ENCODE data around the gene CHGA. TPM values are rescaled to one million over a fixed set of nuclear protein-coding genes. Genes with fewer than 3 reads are reported as not detected.

The CHGA gene
- total RNA-seq, 3 donors from 2014 or later: 0.98 to 1.3 TPM; not detected in 1

DNA sequence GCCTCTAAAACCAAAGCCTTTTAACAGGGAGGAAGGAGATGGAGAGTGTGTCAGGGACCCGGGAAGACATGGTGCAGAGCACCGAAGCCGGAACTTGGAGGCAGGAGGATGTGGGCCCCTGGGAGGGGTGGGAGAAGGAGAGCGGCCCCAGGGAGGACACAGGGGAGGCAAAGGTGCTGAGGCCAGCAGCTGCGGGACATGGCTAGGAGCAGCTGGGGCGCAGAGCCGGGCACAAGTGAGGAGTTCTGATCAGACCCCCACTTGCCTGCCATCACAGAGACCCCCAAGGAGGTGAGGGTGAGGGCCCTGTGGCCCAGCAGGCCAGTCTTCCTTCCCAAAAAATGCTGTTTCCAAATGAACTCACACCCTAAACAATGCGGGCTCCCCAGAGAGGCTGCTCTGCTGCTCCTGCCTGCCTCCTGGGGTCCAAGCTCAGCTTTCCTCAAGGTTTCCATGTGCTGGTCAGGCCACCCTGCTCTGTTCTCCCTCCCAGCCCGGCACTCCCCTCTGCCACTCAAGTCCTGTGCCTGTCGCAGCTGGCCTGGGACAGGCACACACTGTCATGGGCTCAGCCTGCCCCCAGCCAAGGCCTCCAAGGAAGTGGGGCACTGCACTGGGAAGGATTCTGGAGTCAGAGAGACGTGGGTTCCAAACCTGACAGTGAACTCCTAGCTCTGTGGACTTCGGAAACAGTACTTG is 24.0 kb downstream of the CHGA start:
- H3K4me1 ChIP-seq: no peaks in the 10 kb centered on the region
- H3K27ac ChIP-seq: peak overlapping the region in 1 of 2 donors; percentile 3
- intact Hi-C loops (cut with DNase I; ENCODE audit: low total_unique reads): no loop called here
- H3K36me3 ChIP-seq: no peaks in the 10 kb centered on the region
- TF ChIP-seq POLR2AphosphoS5 (IDR thresholded peaks at IDR 0.05) (no peak), CTCF (IDR thresholded peaks at IDR 0.05) (no peak), POLR2A (IDR thresholded peaks at IDR 0.05) (no peak)
- no peak for DNase-seq (ENCODE audit: low spot score in 2 of 2)
- no peaks in the 10 kb centered on the region for H3K9me3 ChIP-seq
- H3K4me3 ChIP-seq: no peak overlapping the region
- no peaks in the 10 kb centered on the region for H3K27me3 ChIP-seq

DNA sequence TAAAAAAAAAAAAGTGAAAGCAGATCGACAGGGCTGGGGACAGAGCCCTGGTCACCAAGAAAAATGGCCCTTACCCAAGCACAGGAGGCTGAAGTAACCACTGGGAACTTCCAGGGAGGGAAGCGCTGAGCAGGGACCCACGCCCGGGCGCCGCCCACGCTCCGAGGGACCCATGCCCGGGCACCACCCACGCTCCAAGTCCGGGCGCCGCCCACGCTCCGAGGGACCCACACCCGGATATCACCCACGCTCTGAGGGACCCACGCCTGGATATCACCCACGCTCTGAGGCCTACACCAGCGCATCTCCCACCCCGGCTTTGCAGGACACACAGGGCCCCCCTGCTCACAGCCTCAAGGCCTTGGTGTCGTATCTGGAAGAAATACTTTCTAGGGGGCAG is 25.7 kb downstream of the CHGA start:
- H3K27me3 ChIP-seq: no peaks in the 10 kb centered on the region
- no peak for TF ChIP-seq POLR2A (IDR thresholded peaks at IDR 0.05)
- TF ChIP-seq CTCF (IDR thresholded peaks at IDR 0.05): no peak
- TF ChIP-seq POLR2AphosphoS5 (IDR thresholded peaks at IDR 0.05): no peak
- no peak for DNase-seq (ENCODE audit: low spot score in 2 of 2)
- H3K4me1 ChIP-seq: no peaks in the 10 kb centered on the region
- H3K27ac ChIP-seq: no peak overlapping the region
- no peaks in the 10 kb centered on the region for H3K9me3 ChIP-seq
- intact Hi-C loops (cut with DNase I; ENCODE audit: low total_unique reads): no loop called here
- H3K4me3 ChIP-seq: no peak overlapping the region
- H3K36me3 ChIP-seq: no peaks in the 10 kb centered on the region

DNA sequence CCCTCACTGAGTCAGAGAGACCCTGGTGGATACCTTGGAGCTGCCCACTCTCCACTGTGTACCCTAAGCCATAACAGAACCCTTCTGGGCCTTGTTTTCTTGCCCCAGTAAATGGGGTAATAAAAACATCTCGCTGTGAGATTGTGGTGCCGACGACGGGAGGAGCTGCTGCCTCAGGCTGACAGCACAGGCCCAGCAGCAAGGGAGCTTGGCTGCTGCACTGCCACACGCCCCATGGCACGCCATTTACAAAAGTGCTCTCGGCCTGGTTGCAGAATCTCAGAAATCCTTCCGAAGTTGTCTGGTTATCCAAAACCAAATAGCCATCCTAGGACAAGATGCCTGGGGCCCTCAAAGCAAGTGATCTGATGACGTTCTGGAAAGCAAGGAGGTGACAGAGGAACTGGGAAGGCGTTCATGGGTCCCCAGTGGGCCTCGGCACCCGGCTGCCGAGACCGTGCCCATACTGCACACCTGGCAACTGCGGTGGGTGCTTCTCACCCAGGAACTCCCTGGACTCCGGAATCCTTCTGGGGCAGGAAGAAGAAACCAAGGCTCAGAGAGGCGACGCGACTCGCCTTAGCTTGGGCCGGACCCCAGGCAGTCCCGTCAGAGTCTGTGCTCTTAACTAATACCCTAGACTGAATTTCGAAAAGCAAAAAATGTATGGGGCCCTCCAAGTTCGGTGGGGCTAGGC is 26.7 kb downstream of the CHGA start:
- Histone ChIP-seq H3K4me3 (no peak overlapping the region), H3K36me3 (no peaks in the 10 kb centered on the region), H3K27me3 (no peaks in the 10 kb centered on the region), H3K27ac (no peak overlapping the region), H3K4me1 (no peaks in the 10 kb centered on the region), H3K9me3 (no peaks in the 10 kb centered on the region)
- intact Hi-C loops (cut with DNase I; ENCODE audit: low total_unique reads): loop anchor here (10.0 kb wide), 2 partner anchors 85 to 165 kb away; partner anchors contain the start of gene ITPK1
- TF ChIP-seq CTCF (IDR thresholded peaks at IDR 0.05) (no peak), POLR2AphosphoS5 (IDR thresholded peaks at IDR 0.05) (no peak), POLR2A (IDR thresholded peaks at IDR 0.05) (no peak)
- DNase-seq (ENCODE audit: low spot score in 2 of 2): no peak

GRCh38 chr14:92950193-92950540 is 27.2 kb downstream of the CHGA start:
- H3K36me3 ChIP-seq: no peaks in the 10 kb centered on the region
- no peak for DNase-seq (ENCODE audit: low spot score in 2 of 2)
- no peaks in the 10 kb centered on the region for H3K9me3 ChIP-seq
- intact Hi-C loops (cut with DNase I; ENCODE audit: low total_unique reads): loop anchor here (10.0 kb wide), 2 partner anchors 85 to 165 kb away; partner anchors contain the start of gene ITPK1
- no peaks in the 10 kb centered on the region for H3K4me1 ChIP-seq
- H3K27me3 ChIP-seq: no peaks in the 10 kb centered on the region
- TF ChIP-seq CTCF (IDR thresholded peaks at IDR 0.05) (no peak), POLR2AphosphoS5 (IDR thresholded peaks at IDR 0.05) (no peak), POLR2A (IDR thresholded peaks at IDR 0.05) (no peak)
- no peak overlapping the region for H3K27ac ChIP-seq
- no peak overlapping the region for H3K4me3 ChIP-seq

DNA sequence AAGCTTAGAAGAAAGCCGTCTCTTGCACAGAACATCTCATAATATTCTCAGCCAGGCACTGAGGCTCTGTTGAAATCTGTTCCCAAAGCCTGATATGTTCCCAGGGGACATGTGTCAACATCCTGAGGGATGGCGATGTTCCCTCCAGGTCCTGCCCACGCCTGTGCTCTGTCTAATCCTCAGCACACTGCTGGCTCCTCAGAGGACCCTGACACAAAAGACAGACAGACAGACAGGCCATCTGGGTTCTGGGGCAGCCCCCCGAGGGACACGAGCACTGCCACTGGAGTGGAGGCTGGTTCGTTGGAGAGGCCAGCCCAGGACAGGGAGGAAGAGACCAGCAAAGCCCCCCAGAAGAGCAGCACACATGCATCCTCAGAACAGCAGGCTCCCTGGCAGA is 27.8 kb downstream of the CHGA start:
- no peaks in the 10 kb centered on the region for H3K9me3 ChIP-seq
- H3K27ac ChIP-seq: no peak overlapping the region
- no peaks in the 10 kb centered on the region for H3K27me3 ChIP-seq
- TF ChIP-seq CTCF (IDR thresholded peaks at IDR 0.05): no peak
- no peak for TF ChIP-seq POLR2A (IDR thresholded peaks at IDR 0.05)
- TF ChIP-seq POLR2AphosphoS5 (IDR thresholded peaks at IDR 0.05): no peak
- intact Hi-C loops (cut with DNase I; ENCODE audit: low total_unique reads): loop anchor here (10.0 kb wide), 2 partner anchors 84 to 164 kb away; partner anchors contain the start of gene ITPK1
- no peaks in the 10 kb centered on the region for H3K36me3 ChIP-seq
- no peaks in the 10 kb centered on the region for H3K4me1 ChIP-seq
- DNase-seq (ENCODE audit: low spot score in 2 of 2): no peak
- H3K4me3 ChIP-seq: no peak overlapping the region

Data from breast epithelium (tissue), 4 donors.